ENCODE measurements around the gene CYP27B1. TPM values are rescaled to one million over a fixed set of nuclear protein-coding genes. Genes with fewer than 3 reads are reported as not detected.
A peak's percentile ranks its signal among the peaks of the same experiment; 100 is the strongest.

CYP27B1 gene
- total RNA-seq, 1 experiment from 2014 or later: 6.9 TPM

DNA sequence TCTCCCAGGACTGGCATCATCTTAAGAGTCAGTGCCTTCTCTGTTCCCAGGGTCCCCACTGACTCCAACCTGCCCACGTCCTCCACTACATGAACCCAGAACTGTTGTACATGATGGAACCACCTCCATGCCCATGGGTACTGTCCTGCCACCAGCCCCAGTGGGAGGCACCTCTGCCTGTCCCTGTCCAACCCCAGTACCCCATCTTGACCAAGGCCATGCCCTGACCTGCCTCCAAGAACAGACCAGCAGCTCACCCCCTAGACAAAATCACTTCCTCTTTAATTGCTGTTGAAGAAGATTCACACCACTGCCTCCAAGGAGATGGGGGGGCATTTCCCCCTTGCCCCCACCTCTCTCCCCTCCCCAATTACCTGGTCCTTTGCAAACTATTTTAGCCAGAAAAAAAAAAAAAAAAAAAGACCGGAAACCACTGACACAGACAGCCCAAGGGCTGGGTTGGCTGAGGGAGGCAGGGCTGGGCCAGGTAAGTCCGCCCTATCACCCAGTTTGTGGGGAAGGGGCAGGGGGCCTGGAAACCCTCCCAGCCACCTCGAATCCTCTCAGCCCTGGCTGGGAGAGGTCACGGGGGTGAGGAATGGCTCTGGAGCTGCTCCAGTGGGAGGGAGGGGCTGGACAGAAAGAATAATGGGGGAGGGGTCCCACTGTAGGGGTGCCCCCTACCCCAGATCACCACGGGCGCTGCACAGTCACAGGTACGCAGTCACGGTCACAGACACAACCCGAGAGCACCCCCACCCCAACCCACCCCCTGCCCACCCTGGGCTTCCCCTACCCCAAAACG lies 41.7 kb downstream of the CYP27B1 start:
- H3K36me3 ChIP-seq (ENCODE audit: control insufficient read depth, insufficient read depth, low read length): no peaks in the 10 kb centered on the region
- ChIA-PET POLR2A (no interaction called here), CTCF (interaction anchor here (1.2 to 2.0 kb wide), 5 partner anchors 10 to 272 kb away, joined by 3 to 32 read pairs (median 10); partner anchors contain the start of gene TSPAN31)
- Mint-ChIP-seq H3K4me3 (ENCODE audit: unreplicated experiment) (peak overlapping the region; percentile 85), H3K27me3 (ENCODE audit: insufficient read depth, unreplicated experiment) (peaks cover 12% of the 10 kb centered on the region), H3K4me1 (ENCODE audit: low read depth, unreplicated experiment) (no peaks in the 10 kb centered on the region), H3K9me3 (ENCODE audit: unreplicated experiment) (no peaks in the 10 kb centered on the region), H3K36me3 (ENCODE audit: insufficient read depth, unreplicated experiment) (peaks cover 12% of the 10 kb centered on the region), H3K27ac (ENCODE audit: unreplicated experiment) (no peak overlapping the region)
- H3K4me3 ChIP-seq (ENCODE audit: low read depth, low read length): no peak overlapping the region
- no peaks in the 10 kb centered on the region for H3K4me1 ChIP-seq
- no peak for DNase-seq
- intact Hi-C loops (cut with micrococcal nuclease; ENCODE audit: unreplicated experiment): loop anchor here (5.0 kb wide), 1 partner anchor 203 kb away; the partner anchor contains the start of genes DDIT3 and MBD6
- BruUV-seq (replicated peaks): no TSS peak
- no peaks in the 10 kb centered on the region for H3K9me3 ChIP-seq
- TF ChIP-seq, protein P1, sequence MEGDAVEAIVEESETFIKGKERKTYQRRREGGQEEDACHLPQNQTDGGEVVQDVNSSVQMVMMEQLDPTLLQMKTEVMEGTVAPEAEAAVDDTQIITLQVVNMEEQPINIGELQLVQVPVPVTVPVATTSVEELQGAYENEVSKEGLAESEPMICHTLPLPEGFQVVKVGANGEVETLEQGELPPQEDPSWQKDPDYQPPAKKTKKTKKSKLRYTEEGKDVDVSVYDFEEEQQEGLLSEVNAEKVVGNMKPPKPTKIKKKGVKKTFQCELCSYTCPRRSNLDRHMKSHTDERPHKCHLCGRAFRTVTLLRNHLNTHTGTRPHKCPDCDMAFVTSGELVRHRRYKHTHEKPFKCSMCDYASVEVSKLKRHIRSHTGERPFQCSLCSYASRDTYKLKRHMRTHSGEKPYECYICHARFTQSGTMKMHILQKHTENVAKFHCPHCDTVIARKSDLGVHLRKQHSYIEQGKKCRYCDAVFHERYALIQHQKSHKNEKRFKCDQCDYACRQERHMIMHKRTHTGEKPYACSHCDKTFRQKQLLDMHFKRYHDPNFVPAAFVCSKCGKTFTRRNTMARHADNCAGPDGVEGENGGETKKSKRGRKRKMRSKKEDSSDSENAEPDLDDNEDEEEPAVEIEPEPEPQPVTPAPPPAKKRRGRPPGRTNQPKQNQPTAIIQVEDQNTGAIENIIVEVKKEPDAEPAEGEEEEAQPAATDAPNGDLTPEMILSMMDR (IDR thresholded peaks at IDR 0.05; ENCODE audit: insufficient read depth in 1 of 2, low read depth in 1 of 2, low read length in 1 of 2, severe bottlenecking in 1 of 2, unreplicated experiment in 1 of 2): no peak
- no peaks in the 10 kb centered on the region for H3K27me3 ChIP-seq (replicated peaks; ENCODE audit: control insufficient read depth, insufficient read depth, low read length)

DNA sequence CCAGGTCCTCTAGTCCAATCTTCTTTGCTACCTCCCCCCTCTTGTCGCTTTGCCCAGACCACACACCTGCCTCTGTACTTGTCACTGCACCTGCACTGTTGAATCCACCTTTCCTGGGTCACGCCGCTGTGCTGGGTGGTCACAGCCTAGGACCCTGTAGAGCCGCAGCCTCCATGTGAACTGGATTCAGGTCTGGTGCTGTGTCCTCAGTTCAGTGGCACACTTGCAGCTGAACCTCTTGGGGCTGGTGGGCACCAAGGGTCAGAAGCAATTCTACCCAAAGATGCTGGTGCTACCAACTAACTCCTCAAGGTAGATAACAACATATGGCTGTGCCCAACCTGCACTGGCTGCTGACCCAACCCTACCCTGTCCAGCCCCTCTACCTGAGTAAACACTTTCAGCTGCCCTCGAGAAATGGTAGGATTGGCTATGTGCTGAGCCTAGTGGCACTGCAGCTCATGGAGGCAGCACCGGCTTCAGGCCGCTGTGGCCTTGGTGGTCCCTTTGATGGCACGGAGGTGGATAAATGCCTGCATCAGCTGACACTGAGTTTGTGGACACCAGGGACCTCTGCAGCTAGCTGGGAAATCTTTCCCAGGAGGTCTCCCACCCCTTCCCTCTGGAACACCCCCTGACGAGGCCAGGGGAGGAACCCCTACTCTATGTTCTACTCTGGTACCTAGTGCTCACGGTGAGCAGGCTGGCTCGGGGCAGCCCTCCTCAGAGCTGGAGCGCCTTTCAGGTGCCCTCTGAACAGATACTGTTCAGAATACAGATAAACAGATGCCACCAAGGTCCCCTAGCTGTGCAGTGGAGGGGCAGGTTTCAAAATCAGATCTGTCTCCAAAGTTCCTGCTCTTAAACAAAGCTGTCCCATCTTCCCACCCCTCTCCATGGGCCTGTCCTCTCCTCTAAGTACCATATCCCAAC lies 42.6 kb downstream of the CYP27B1 start:
- no peaks in the 10 kb centered on the region for H3K9me3 Mint-ChIP-seq (ENCODE audit: unreplicated experiment)
- ChIA-PET CTCF (no interaction called here), POLR2A (no interaction called here)
- Histone ChIP-seq H3K9me3 (no peaks in the 10 kb centered on the region), H3K4me3 (ENCODE audit: low read depth, low read length) (no peak overlapping the region), H3K27me3 (replicated peaks; ENCODE audit: control insufficient read depth, insufficient read depth, low read length) (no peaks in the 10 kb centered on the region), H3K36me3 (ENCODE audit: control insufficient read depth, insufficient read depth, low read length) (no peaks in the 10 kb centered on the region), H3K4me1 (no peaks in the 10 kb centered on the region)
- intact Hi-C loops (cut with micrococcal nuclease; ENCODE audit: unreplicated experiment): no loop called here
- no peak for DNase-seq
- H3K36me3 Mint-ChIP-seq (ENCODE audit: insufficient read depth, unreplicated experiment): peaks cover 12% of the 10 kb centered on the region
- H3K27ac Mint-ChIP-seq (ENCODE audit: unreplicated experiment): no peak overlapping the region
- TF ChIP-seq, protein P1 (IDR thresholded peaks at IDR 0.05; ENCODE audit: insufficient read depth in 1 of 2, low read depth in 1 of 2, low read length in 1 of 2, severe bottlenecking in 1 of 2, unreplicated experiment in 1 of 2): no peak
- no TSS peak for BruUV-seq (replicated peaks)
- no peaks in the 10 kb centered on the region for H3K4me1 Mint-ChIP-seq (ENCODE audit: low read depth, unreplicated experiment)
- peaks cover 11% of the 10 kb centered on the region for H3K27me3 Mint-ChIP-seq (ENCODE audit: insufficient read depth, unreplicated experiment)
- H3K4me3 Mint-ChIP-seq (ENCODE audit: unreplicated experiment): no peak overlapping the region

- intact Hi-C loops (cut with micrococcal nuclease; ENCODE audit: unreplicated experiment): no loop called here
- Mint-ChIP-seq H3K27ac (ENCODE audit: unreplicated experiment) (no peak overlapping the region), H3K4me3 (ENCODE audit: unreplicated experiment) (no peak overlapping the region), H3K36me3 (ENCODE audit: insufficient read depth, unreplicated experiment) (peaks cover 12% of the 10 kb centered on the region), H3K9me3 (ENCODE audit: unreplicated experiment) (no peaks in the 10 kb centered on the region), H3K27me3 (ENCODE audit: insufficient read depth, unreplicated experiment) (peaks cover 8% of the 10 kb centered on the region), H3K4me1 (ENCODE audit: low read depth, unreplicated experiment) (no peaks in the 10 kb centered on the region)
- no peaks in the 10 kb centered on the region for H3K9me3 ChIP-seq
- no peak for DNase-seq
- H3K4me1 ChIP-seq: no peaks in the 10 kb centered on the region
- no TSS peak for BruUV-seq (replicated peaks)
- H3K27me3 ChIP-seq (replicated peaks; ENCODE audit: control insufficient read depth, insufficient read depth, low read length): no peaks in the 10 kb centered on the region
- H3K4me3 ChIP-seq (ENCODE audit: low read depth, low read length): no peak overlapping the region
- no peaks in the 10 kb centered on the region for H3K36me3 ChIP-seq (ENCODE audit: control insufficient read depth, insufficient read depth, low read length)
- TF ChIP-seq, protein P1 (IDR thresholded peaks at IDR 0.05; ENCODE audit: insufficient read depth in 1 of 2, low read depth in 1 of 2, low read length in 1 of 2, severe bottlenecking in 1 of 2, unreplicated experiment in 1 of 2): no peak
- CTCF ChIA-PET: interaction anchor here (0.6 kb wide), 1 partner anchor 30 kb away, joined by 4 read pairs; no protein-coding TSS in a partner anchor
- POLR2A ChIA-PET: no interaction called here
Measured at GRCh38 chr12:57723630-57723962, 43.3 kb downstream of the CYP27B1 start.
